ENCODE results near the gene CARTPT. TPM values are rescaled to one million over a fixed set of nuclear protein-coding genes. Genes with fewer than 3 reads are reported as not detected.

The CARTPT gene
- total RNA-seq, 1 experiment from 2014 or later = not detected

DNA sequence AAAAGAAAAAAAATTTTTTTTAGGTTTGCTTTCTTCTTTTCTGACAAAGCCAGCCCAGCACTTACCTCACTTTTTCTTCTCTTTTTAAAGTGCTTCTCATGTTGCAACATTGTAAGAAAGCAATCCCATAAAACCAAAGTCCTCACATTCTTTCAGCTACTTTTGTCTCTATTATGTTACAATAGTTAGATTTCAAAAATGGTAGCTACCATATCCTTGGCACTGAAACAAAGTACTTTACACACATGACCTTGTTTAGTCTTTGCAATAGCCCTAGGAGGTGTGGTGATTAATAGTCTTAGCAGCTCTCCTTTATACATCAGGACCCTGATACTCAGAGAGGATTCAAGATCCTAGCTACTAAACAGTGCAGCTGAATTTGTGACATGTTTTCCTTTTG, 23.5 kb upstream of the CARTPT start:
- Mint-ChIP-seq H3K4me1 (peaks cover 30% of the 10 kb centered on the region), H3K27ac (no peak overlapping the region), H3K4me3 (no peak overlapping the region), H3K36me3 (no peaks in the 10 kb centered on the region), H3K9me3 (peaks cover 4% of the 10 kb centered on the region; the same call in 1 of the 2 replicates), H3K27me3 (ENCODE audit: low read depth) (peaks cover 2% of the 10 kb centered on the region; the same call in 1 of the 2 replicates)
- DNase-seq (ENCODE audit: low spot score) (no peak), ATAC-seq (no peak)
- CTCF ChIA-PET = no interaction called here
- POLR2A ChIA-PET = interaction anchor here (0.8 kb wide), 1 partner anchor 12 kb away, joined by 3 read pairs; no protein-coding TSS in a partner anchor
- TF ChIP-seq ZNF232 (CRISPR knock-in tag; IDR thresholded peaks at IDR 0.05) (no peak), GRHL2 (CRISPR knock-in tag; IDR thresholded peaks at IDR 0.05; ENCODE audit: insufficient replicate concordance, severe bottlenecking) (no peak), TCF7 (CRISPR knock-in tag; IDR thresholded peaks at IDR 0.05; ENCODE audit: low read depth) (no peak), NR2C2 (CRISPR knock-in tag; IDR thresholded peaks at IDR 0.05) (no peak), FOXJ3 (CRISPR knock-in tag; IDR thresholded peaks at IDR 0.05; ENCODE audit: borderline replicate concordance) (no peak), ZNF416 (CRISPR knock-in tag; IDR thresholded peaks at IDR 0.05) (no peak), MXD4 (CRISPR knock-in tag; IDR thresholded peaks at IDR 0.05; ENCODE audit: borderline replicate concordance) (no peak)
- TF ChIP-seq, protein P1, sequence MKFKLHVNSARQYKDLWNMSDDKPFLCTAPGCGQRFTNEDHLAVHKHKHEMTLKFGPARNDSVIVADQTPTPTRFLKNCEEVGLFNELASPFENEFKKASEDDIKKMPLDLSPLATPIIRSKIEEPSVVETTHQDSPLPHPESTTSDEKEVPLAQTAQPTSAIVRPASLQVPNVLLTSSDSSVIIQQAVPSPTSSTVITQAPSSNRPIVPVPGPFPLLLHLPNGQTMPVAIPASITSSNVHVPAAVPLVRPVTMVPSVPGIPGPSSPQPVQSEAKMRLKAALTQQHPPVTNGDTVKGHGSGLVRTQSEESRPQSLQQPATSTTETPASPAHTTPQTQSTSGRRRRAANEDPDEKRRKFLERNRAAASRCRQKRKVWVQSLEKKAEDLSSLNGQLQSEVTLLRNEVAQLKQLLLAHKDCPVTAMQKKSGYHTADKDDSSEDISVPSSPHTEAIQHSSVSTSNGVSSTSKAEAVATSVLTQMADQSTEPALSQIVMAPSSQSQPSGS (CRISPR knock-in tag; IDR thresholded peaks at IDR 0.05; ENCODE audit: borderline replicate concordance, low read depth) = no peak
- TF ChIP-seq, protein P2, sequence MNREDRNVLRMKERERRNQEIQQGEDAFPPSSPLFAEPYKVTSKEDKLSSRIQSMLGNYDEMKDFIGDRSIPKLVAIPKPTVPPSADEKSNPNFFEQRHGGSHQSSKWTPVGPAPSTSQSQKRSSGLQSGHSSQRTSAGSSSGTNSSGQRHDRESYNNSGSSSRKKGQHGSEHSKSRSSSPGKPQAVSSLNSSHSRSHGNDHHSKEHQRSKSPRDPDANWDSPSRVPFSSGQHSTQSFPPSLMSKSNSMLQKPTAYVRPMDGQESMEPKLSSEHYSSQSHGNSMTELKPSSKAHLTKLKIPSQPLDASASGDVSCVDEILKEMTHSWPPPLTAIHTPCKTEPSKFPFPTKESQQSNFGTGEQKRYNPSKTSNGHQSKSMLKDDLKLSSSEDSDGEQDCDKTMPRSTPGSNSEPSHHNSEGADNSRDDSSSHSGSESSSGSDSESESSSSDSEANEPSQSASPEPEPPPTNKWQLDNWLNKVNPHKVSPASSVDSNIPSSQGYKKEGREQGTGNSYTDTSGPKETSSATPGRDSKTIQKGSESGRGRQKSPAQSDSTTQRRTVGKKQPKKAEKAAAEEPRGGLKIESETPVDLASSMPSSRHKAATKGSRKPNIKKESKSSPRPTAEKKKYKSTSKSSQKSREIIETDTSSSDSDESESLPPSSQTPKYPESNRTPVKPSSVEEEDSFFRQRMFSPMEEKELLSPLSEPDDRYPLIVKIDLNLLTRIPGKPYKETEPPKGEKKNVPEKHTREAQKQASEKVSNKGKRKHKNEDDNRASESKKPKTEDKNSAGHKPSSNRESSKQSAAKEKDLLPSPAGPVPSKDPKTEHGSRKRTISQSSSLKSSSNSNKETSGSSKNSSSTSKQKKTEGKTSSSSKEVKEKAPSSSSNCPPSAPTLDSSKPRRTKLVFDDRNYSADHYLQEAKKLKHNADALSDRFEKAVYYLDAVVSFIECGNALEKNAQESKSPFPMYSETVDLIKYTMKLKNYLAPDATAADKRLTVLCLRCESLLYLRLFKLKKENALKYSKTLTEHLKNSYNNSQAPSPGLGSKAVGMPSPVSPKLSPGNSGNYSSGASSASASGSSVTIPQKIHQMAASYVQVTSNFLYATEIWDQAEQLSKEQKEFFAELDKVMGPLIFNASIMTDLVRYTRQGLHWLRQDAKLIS (CRISPR knock-in tag; IDR thresholded peaks at IDR 0.05; ENCODE audit: borderline replicate concordance) = no peak

DNA sequence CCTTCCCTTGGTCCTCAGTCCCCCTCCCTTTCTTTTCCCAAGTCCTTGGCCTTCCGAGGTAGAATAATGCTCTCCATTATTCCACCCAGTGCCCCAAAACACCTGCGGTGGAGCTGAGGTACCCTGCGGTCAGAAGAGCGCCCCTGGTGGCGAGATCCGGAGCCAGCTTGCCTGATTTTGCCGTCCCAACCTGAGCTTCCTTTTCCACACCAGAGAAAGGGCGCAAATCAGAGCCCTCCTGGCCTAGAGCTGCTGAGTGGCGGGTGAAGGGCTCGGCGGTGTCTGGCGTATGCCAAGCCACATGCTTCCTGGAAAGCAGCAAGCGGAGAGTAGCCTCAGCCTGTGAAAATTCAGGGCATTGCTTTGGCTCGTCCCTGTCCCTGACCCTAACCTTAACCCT, 21.1 kb upstream of the CARTPT start:
- POLR2A ChIA-PET = no interaction called here
- Mint-ChIP-seq H3K36me3 (no peaks in the 10 kb centered on the region), H3K4me1 (peaks cover 34% of the 10 kb centered on the region), H3K9me3 (peaks cover 4% of the 10 kb centered on the region; the same call in 1 of the 2 replicates), H3K4me3 (no peak overlapping the region), H3K27ac (no peak overlapping the region), H3K27me3 (ENCODE audit: low read depth) (peaks cover 2% of the 10 kb centered on the region; the same call in 1 of the 2 replicates)
- TF ChIP-seq, protein P3, sequence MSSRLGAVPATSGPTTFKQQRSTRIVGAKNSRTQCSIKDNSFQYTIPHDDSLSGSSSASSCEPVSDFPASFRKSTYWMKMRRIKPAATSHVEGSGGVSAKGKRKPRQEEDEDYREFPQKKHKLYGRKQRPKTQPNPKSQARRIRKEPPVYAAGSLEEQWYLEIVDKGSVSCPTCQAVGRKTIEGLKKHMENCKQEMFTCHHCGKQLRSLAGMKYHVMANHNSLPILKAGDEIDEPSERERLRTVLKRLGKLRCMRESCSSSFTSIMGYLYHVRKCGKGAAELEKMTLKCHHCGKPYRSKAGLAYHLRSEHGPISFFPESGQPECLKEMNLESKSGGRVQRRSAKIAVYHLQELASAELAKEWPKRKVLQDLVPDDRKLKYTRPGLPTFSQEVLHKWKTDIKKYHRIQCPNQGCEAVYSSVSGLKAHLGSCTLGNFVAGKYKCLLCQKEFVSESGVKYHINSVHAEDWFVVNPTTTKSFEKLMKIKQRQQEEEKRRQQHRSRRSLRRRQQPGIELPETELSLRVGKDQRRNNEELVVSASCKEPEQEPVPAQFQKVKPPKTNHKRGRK (CRISPR knock-in tag; IDR thresholded peaks at IDR 0.05; ENCODE audit: borderline replicate concordance) = no peak
- TF ChIP-seq, protein P4, sequence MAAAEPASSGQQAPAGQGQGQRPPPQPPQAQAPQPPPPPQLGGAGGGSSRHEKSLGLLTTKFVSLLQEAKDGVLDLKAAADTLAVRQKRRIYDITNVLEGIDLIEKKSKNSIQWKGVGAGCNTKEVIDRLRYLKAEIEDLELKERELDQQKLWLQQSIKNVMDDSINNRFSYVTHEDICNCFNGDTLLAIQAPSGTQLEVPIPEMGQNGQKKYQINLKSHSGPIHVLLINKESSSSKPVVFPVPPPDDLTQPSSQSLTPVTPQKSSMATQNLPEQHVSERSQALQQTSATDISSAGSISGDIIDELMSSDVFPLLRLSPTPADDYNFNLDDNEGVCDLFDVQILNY (CRISPR knock-in tag; IDR thresholded peaks at IDR 0.05) = no peak
- TF ChIP-seq, protein P5, sequence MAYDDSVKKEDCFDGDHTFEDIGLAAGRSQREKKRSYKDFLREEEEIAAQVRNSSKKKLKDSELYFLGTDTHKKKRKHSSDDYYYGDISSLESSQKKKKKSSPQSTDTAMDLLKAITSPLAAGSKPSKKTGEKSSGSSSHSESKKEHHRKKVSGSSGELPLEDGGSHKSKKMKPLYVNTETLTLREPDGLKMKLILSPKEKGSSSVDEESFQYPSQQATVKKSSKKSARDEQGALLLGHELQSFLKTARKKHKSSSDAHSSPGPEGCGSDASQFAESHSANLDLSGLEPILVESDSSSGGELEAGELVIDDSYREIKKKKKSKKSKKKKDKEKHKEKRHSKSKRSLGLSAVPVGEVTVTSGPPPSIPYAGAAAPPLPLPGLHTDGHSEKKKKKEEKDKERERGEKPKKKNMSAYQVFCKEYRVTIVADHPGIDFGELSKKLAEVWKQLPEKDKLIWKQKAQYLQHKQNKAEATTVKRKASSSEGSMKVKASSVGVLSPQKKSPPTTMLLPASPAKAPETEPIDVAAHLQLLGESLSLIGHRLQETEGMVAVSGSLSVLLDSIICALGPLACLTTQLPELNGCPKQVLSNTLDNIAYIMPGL (CRISPR knock-in tag; IDR thresholded peaks at IDR 0.05) = peak; percentile 63; the same call in 1 of the 2 replicates
- TF ChIP-seq, protein P6, sequence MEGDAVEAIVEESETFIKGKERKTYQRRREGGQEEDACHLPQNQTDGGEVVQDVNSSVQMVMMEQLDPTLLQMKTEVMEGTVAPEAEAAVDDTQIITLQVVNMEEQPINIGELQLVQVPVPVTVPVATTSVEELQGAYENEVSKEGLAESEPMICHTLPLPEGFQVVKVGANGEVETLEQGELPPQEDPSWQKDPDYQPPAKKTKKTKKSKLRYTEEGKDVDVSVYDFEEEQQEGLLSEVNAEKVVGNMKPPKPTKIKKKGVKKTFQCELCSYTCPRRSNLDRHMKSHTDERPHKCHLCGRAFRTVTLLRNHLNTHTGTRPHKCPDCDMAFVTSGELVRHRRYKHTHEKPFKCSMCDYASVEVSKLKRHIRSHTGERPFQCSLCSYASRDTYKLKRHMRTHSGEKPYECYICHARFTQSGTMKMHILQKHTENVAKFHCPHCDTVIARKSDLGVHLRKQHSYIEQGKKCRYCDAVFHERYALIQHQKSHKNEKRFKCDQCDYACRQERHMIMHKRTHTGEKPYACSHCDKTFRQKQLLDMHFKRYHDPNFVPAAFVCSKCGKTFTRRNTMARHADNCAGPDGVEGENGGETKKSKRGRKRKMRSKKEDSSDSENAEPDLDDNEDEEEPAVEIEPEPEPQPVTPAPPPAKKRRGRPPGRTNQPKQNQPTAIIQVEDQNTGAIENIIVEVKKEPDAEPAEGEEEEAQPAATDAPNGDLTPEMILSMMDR (IDR thresholded peaks at IDR 0.05) = peak; percentile 90
- ATAC-seq (peak; percentile 87), DNase-seq (ENCODE audit: low spot score) (peak; percentile 79)
- CTCF ChIA-PET = interaction anchor here (0.6 to 2.9 kb wide), 49 partner anchors 9 to 622 kb away, joined by 3 to 19 read pairs (median 4); partner anchors contain the start of genes CARTPT, MCCC2, MRPS27 and PTCD2

Measured in WTC11 (cell line).